ENCODE measurements around the gene DNM3. TPM values are rescaled to one million over a fixed set of nuclear protein-coding genes. Genes with fewer than 3 reads are reported as not detected.

DNM3 gene
- total RNA-seq, 1 donor from 2014 or later = 4.7 TPM

DNA sequence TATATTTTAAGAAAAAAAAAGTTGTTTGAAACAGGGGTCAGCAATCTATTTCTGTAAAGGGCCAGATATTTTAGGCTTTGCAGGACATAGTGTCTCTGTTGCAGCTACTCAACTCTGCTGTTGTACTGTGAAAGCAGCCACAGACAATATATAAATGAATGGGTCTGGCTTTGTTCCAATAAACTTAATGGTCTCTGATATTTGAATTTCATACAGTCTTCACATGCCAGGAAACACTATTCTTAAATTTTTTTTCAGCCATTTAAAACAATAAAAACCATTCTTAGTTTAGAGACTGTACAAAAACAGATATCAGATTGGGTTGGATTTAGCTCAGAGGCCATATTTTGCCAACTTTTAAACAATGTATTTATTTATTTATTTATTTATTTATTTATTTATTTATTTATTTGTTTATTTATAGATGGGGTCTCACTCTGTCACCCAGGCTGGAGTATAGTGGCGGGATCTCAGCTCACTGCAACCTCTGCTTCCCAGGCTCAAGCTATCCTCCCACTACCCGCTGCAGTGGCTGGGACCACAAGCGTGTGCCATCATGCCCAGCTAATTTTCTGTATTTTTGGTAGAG, 102.8 kb downstream of the DNM3 start:
- peaks cover under 1% of the 10 kb centered on the region for H3K36me3 Mint-ChIP-seq (ENCODE audit: low read depth, unreplicated experiment)
- FAIRE-seq (no peak), DNase-seq (ENCODE audit: low read depth) (no peak)
- H3K4me3 Mint-ChIP-seq (ENCODE audit: unreplicated experiment) = no peak overlapping the region
- H3K27me3 Mint-ChIP-seq (ENCODE audit: low read depth, unreplicated experiment) = no peaks in the 10 kb centered on the region
- Histone ChIP-seq H3K9ac (ENCODE audit: low read length) (no peak overlapping the region), H3K79me2 (ENCODE audit: insufficient read depth, low read length) (no peaks in the 10 kb centered on the region), H3K27me3 (ENCODE audit: insufficient read depth, low read length) (no peaks in the 10 kb centered on the region), H3K36me3 (ENCODE audit: insufficient read depth, low read length) (no peaks in the 10 kb centered on the region), H3K4me1 (ENCODE audit: insufficient read depth, low read length) (no peaks in the 10 kb centered on the region), H3K4me3 (ENCODE audit: insufficient read depth, low read depth, low read length) (no peak overlapping the region), H2AFZ (ENCODE audit: low read depth, low read length) (no peak overlapping the region), H3K4me2 (ENCODE audit: low read length) (no peak overlapping the region), H3K9me3 (ENCODE audit: insufficient read depth, low read depth, low read length) (no peaks in the 10 kb centered on the region), H4K20me1 (ENCODE audit: insufficient read depth, low read length) (no peaks in the 10 kb centered on the region), H3K27ac (ENCODE audit: low read depth, low read length) (no peak overlapping the region)
- peaks cover 11% of the 10 kb centered on the region for H3K4me1 Mint-ChIP-seq (ENCODE audit: low read depth, unreplicated experiment)
- H3K9me3 Mint-ChIP-seq (ENCODE audit: unreplicated experiment) = no peaks in the 10 kb centered on the region
- TF ChIP-seq, protein P1, sequence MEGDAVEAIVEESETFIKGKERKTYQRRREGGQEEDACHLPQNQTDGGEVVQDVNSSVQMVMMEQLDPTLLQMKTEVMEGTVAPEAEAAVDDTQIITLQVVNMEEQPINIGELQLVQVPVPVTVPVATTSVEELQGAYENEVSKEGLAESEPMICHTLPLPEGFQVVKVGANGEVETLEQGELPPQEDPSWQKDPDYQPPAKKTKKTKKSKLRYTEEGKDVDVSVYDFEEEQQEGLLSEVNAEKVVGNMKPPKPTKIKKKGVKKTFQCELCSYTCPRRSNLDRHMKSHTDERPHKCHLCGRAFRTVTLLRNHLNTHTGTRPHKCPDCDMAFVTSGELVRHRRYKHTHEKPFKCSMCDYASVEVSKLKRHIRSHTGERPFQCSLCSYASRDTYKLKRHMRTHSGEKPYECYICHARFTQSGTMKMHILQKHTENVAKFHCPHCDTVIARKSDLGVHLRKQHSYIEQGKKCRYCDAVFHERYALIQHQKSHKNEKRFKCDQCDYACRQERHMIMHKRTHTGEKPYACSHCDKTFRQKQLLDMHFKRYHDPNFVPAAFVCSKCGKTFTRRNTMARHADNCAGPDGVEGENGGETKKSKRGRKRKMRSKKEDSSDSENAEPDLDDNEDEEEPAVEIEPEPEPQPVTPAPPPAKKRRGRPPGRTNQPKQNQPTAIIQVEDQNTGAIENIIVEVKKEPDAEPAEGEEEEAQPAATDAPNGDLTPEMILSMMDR (IDR thresholded peaks at IDR 0.05; ENCODE audit: insufficient read depth, low read depth, low read length) = no peak
- TF ChIP-seq EZH2 (IDR thresholded peaks at IDR 0.05; ENCODE audit: insufficient read depth, low read length) = no peak
- no peak overlapping the region for H3K27ac Mint-ChIP-seq (ENCODE audit: unreplicated experiment)

DNA sequence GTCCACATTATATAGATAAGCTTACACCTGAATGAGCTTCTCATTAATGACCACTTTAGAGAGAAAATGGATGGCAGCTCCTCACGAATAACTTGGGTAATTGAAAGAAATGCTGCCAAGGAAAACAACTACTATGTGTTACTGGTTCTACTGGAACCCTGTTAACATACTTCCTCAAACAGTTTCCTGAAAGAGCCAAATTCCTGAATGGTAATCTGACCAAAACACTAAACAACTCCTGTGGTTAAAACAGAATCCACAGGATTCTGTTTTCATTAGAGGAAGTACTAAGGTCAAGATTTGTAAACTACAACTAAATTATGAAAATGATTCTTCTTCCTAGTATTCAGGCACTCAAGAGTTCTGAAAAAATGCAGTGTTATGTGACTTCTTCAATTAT, 107.2 kb downstream of the DNM3 start:
- no peaks in the 10 kb centered on the region for H3K36me3 ChIP-seq (ENCODE audit: insufficient read depth, low read length)
- Mint-ChIP-seq H3K9me3 (ENCODE audit: unreplicated experiment) (no peaks in the 10 kb centered on the region), H3K4me3 (ENCODE audit: unreplicated experiment) (no peak overlapping the region), H3K36me3 (ENCODE audit: low read depth, unreplicated experiment) (peaks cover 4% of the 10 kb centered on the region), H3K27me3 (ENCODE audit: low read depth, unreplicated experiment) (no peaks in the 10 kb centered on the region), H3K4me1 (ENCODE audit: low read depth, unreplicated experiment) (peaks cover 1% of the 10 kb centered on the region), H3K27ac (ENCODE audit: unreplicated experiment) (no peak overlapping the region)
- H3K9ac ChIP-seq (ENCODE audit: low read length) = no peak overlapping the region
- no peaks in the 10 kb centered on the region for H3K79me2 ChIP-seq (ENCODE audit: insufficient read depth, low read length)
- peak; percentile 54 for DNase-seq (ENCODE audit: low read depth)
- no peak overlapping the region for H3K4me3 ChIP-seq (ENCODE audit: insufficient read depth, low read depth, low read length)
- FAIRE-seq = peak; percentile 62
- no peaks in the 10 kb centered on the region for H3K27me3 ChIP-seq (ENCODE audit: insufficient read depth, low read length)
- TF ChIP-seq EZH2 (IDR thresholded peaks at IDR 0.05; ENCODE audit: insufficient read depth, low read length) = no peak
- TF ChIP-seq, protein P1 (IDR thresholded peaks at IDR 0.05; ENCODE audit: insufficient read depth, low read depth, low read length) = no peak
- no peaks in the 10 kb centered on the region for H3K9me3 ChIP-seq (ENCODE audit: insufficient read depth, low read depth, low read length)
- no peak overlapping the region for H3K4me2 ChIP-seq (ENCODE audit: low read length)
- no peaks in the 10 kb centered on the region for H3K4me1 ChIP-seq (ENCODE audit: insufficient read depth, low read length)
- no peak overlapping the region for H3K27ac ChIP-seq (ENCODE audit: low read depth, low read length)
- no peaks in the 10 kb centered on the region for H4K20me1 ChIP-seq (ENCODE audit: insufficient read depth, low read length)
- no peak overlapping the region for H2AFZ ChIP-seq (ENCODE audit: low read depth, low read length)

DNA sequence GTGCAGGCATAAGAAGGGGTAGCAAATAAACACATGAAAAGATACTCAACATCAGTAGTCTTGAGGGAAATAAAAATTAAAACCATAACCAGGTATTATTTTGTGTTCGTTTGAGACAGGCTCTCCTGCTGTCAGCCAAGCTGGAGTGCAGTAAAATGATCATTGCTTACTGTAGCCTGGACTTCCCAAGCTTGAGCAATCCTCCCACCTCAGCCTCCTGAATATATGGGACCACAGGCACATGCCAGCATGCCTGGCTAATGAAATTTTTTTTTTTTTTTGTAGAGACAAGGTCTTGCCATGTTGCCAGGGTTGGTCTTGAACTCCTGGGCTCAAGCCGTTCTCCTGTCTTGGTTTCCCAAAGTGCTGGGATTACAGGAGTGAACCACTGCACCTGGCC, 108.0 kb downstream of the DNM3 start:
- no peak overlapping the region for H3K27ac Mint-ChIP-seq (ENCODE audit: unreplicated experiment)
- Histone ChIP-seq H3K4me1 (ENCODE audit: insufficient read depth, low read length) (no peaks in the 10 kb centered on the region), H3K79me2 (ENCODE audit: insufficient read depth, low read length) (no peaks in the 10 kb centered on the region), H3K9ac (ENCODE audit: low read length) (no peak overlapping the region), H4K20me1 (ENCODE audit: insufficient read depth, low read length) (no peaks in the 10 kb centered on the region), H3K27me3 (ENCODE audit: insufficient read depth, low read length) (no peaks in the 10 kb centered on the region), H3K4me3 (ENCODE audit: insufficient read depth, low read depth, low read length) (no peak overlapping the region), H3K36me3 (ENCODE audit: insufficient read depth, low read length) (no peaks in the 10 kb centered on the region), H3K9me3 (ENCODE audit: insufficient read depth, low read depth, low read length) (no peaks in the 10 kb centered on the region), H3K4me2 (ENCODE audit: low read length) (no peak overlapping the region), H3K27ac (ENCODE audit: low read depth, low read length) (no peak overlapping the region), H2AFZ (ENCODE audit: low read depth, low read length) (no peak overlapping the region)
- TF ChIP-seq, protein P1 (IDR thresholded peaks at IDR 0.05; ENCODE audit: insufficient read depth, low read depth, low read length) = no peak
- TF ChIP-seq EZH2 (IDR thresholded peaks at IDR 0.05; ENCODE audit: insufficient read depth, low read length) = no peak
- H3K9me3 Mint-ChIP-seq (ENCODE audit: unreplicated experiment) = no peaks in the 10 kb centered on the region
- DNase-seq (ENCODE audit: low read depth) = no peak
- H3K36me3 Mint-ChIP-seq (ENCODE audit: low read depth, unreplicated experiment) = peaks cover 4% of the 10 kb centered on the region
- FAIRE-seq = no peak
- no peak overlapping the region for H3K4me3 Mint-ChIP-seq (ENCODE audit: unreplicated experiment)
- H3K4me1 Mint-ChIP-seq (ENCODE audit: low read depth, unreplicated experiment) = peaks cover 2% of the 10 kb centered on the region
- no peaks in the 10 kb centered on the region for H3K27me3 Mint-ChIP-seq (ENCODE audit: low read depth, unreplicated experiment)
